SK-N-SH (cell line): ENCODE results near the gene TMEM50A.
"Not testable (repeated sequence)": the region's sequence is repeated elsewhere in the genome, so short reads cannot be mapped to it uniquely, and the experiment has no call there.

Experiments
- EP300 ChIP-seq, 2 experiments: IDR thresholded peaks; 2 replicates each; pipeline versions ENCODE4 v1.4.0 to v1.6.1; 2012; ENCODE audit warnings: borderline replicate concordance in 1 of 2, low read depth in 1 of 2, low read length in 1 of 2
- MXI1 ChIP-seq: IDR thresholded peaks from 2 replicates; pipeline ENCODE4 v1.6.1; 2012; ENCODE audit warnings: mild to moderate bottlenecking, low read depth, low read length, improper control_type of control experiment

GRCh38 chr1:25383090-25383489, 45.0 kb downstream of the TMEM50A start:
- TF ChIP-seq EP300 (IDR thresholded peaks at IDR 0.05; ENCODE audit: borderline replicate concordance in 1 of 2, low read depth in 1 of 2, low read length in 1 of 2); MXI1: not testable (repeated sequence)
